Lower lobe of right lung (tissue), 2 donors: Measurements from ENCODE around the gene PTGES. TPM values are rescaled to one million over a fixed set of nuclear protein-coding genes. Genes with fewer than 3 reads are reported as not detected.

Experiments
- ATAC-seq, 2 donors: fragments of 200-7000 bp; cut with Tn5 transposase; one replicate each; pipeline ENCODE4 v1.9.1; 2020 to 2022; ENCODE audit warnings: mild to moderate bottlenecking in 2 of 2, moderate library complexity in 2 of 2
- DNase-seq: peaks from one replicate; pipeline ENCODE4 v3.0.0-alpha.2; 2020
- H3K27ac ChIP-seq: fragments of 200-600 bp; one replicate; pipeline ENCODE4 v1.8.0; 2022
- H3K27me3 ChIP-seq: fragments of 200-600 bp; one replicate; pipeline ENCODE4 v1.8.0; 2022; ENCODE audit warnings: low read depth
- H3K36me3 ChIP-seq: fragments of 200-600 bp; one replicate; pipeline ENCODE4 v1.8.0; 2022; ENCODE audit warnings: mild to moderate bottlenecking
- H3K4me1 ChIP-seq: fragments of 200-600 bp; one replicate; pipeline ENCODE4 v1.8.0; 2022
- H3K4me3 ChIP-seq: fragments of 200-600 bp; one replicate; pipeline ENCODE4 v1.8.0; 2022; ENCODE audit warnings: mild to moderate bottlenecking
- H3K9me3 ChIP-seq: fragments of 200-600 bp; one replicate; pipeline ENCODE4 v1.8.0; 2022
- intact Hi-C: fragments of 100-400 bp; cut with DNase I; formaldehyde crosslinking; loops from one replicate; pipeline ENCODE4 v1.11.0; 2022
- total RNA-seq: library from RNA; stranded (reverse); fragmentation: NEBNext Ultra II Directional; extraction: Animal tissue kit (Norgen Biotek cat#: 25700); gene quantifications from one replicate; pipeline ENCODE4 v1.2.1, GENCODE V29; 2021
- TF ChIP-seq, protein P1 (sequence below): fragments of 200-600 bp; IDR thresholded peaks from one replicate; pipeline ENCODE4 v1.8.0; 2022; ENCODE audit warnings: antibody characterized with exemption, mild to moderate bottlenecking
- donor health status: DM: no; HTN: yes; CAD: no; lungs with severe emphysema.

The PTGES gene
- total RNA-seq, 1 donor from 2014 or later, result 3.9 TPM

DNA sequence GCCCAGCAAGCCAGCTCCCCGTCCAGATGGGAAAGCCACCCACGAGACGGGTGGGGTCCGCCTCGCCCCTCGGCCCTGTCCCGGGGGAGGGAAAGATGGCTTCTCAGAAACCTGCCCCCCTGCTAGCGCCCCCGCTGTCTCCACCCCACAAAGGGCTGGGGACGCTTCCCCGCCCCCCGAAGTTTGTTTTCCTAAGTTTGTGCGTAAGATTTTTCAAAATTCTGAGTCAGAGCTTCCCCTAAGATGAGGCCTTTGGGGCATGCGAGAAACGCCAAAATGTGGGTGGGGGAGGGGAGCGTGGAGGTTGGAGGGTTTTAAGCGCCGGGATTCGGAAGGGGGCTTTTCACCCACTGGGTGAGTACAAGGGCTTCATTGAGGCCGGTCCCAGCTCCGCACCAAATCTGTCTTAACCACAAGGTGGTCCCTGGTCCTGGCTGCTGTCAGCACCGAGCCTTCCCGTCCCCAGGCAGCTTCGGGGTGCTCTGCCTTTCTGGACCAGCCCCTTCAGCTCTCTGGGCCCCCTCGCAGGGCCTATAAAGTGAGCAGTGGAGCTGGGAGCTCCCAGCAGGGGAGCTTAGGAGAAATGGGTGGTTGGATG, 55.1 kb downstream of the PTGES start:
- intact Hi-C loops, result no loop called here
- peaks cover 30% of the 10 kb centered on the region for H3K27me3 ChIP-seq
- no peaks in the 10 kb centered on the region for H3K9me3 ChIP-seq
- TF ChIP-seq, protein P1, sequence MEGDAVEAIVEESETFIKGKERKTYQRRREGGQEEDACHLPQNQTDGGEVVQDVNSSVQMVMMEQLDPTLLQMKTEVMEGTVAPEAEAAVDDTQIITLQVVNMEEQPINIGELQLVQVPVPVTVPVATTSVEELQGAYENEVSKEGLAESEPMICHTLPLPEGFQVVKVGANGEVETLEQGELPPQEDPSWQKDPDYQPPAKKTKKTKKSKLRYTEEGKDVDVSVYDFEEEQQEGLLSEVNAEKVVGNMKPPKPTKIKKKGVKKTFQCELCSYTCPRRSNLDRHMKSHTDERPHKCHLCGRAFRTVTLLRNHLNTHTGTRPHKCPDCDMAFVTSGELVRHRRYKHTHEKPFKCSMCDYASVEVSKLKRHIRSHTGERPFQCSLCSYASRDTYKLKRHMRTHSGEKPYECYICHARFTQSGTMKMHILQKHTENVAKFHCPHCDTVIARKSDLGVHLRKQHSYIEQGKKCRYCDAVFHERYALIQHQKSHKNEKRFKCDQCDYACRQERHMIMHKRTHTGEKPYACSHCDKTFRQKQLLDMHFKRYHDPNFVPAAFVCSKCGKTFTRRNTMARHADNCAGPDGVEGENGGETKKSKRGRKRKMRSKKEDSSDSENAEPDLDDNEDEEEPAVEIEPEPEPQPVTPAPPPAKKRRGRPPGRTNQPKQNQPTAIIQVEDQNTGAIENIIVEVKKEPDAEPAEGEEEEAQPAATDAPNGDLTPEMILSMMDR, result no peak
- peak overlapping the region; percentile 45 for H3K4me3 ChIP-seq
- H3K36me3 ChIP-seq, result no peaks in the 10 kb centered on the region
- no peak for ATAC-seq
- H3K4me1 ChIP-seq, result peaks cover 24% of the 10 kb centered on the region
- DNase-seq, result no peak
- H3K27ac ChIP-seq, result peak overlapping the region; percentile 65

DNA sequence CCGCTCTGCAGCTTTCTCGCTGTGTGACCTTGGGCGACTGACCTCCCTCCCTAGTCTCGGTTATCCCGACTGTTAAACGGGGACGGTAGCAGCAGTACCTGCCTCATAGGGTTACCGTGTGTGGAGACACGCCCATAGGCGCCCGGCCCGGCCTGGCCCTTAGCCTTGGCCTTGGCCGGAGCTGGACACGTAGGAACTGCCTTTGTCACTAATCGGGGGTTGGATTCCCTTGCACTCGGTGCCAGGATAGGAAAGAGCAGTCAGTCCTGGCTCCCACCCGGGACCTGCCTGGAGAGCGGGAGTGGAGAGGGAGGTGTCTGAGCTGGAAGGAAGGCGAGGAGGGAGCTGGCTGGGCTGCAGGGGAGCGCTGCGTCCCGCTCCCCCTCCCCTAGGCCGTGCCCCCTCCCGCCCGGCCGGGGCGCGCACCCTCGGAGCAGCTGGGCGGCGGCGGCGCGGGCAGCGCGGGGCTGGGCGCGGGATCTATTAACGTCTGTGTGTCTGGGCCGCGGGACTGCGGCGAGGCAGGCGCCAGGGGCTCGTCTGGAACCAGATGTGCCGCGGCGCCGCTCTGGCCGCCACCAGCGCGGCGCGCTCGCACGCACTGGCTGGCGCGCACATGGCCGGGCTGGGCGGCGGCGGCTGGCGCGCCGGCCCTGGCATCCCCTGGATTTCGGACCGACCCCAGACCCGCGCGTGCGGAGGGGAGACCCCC, 55.7 kb downstream of the PTGES start:
- no peaks in the 10 kb centered on the region for H3K36me3 ChIP-seq
- peak overlapping the region; percentile 65 for H3K27ac ChIP-seq
- TF ChIP-seq, protein P1, result no peak
- ATAC-seq, result peak; percentile 47 to 53
- H3K4me1 ChIP-seq, result peaks cover 19% of the 10 kb centered on the region
- H3K27me3 ChIP-seq, result peaks cover 30% of the 10 kb centered on the region
- H3K4me3 ChIP-seq, result peak overlapping the region; percentile 45
- intact Hi-C loops, result no loop called here
- H3K9me3 ChIP-seq, result no peaks in the 10 kb centered on the region
- no peak for DNase-seq

DNA sequence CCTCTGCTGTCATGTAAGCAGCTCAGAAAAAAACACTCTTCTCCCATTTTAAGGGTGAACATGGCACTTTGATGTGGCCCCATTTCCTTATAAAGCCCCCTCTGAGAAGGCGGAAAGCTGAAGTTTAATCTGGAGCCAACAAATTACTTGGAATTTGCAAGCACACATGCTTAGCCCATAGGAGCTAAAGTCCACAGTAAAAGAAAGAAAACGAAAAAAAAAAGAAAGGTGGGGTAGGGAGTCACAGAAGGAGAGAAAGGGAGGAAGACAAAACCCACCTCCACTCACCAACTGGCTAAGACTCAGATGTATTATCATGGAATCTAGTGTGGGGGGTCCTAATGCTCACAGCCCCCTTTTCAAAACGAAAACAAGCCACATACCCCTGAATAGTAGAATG, 57.0 kb downstream of the PTGES start:
- H3K4me3 ChIP-seq, result no peak overlapping the region
- intact Hi-C loops, result no loop called here
- H3K4me1 ChIP-seq, result peaks cover 19% of the 10 kb centered on the region
- H3K27me3 ChIP-seq, result peaks cover 30% of the 10 kb centered on the region
- H3K36me3 ChIP-seq, result no peaks in the 10 kb centered on the region
- no peak for ATAC-seq
- H3K9me3 ChIP-seq, result no peaks in the 10 kb centered on the region
- TF ChIP-seq, protein P1, result no peak
- no peak for DNase-seq
- H3K27ac ChIP-seq, result no peak overlapping the region

DNA sequence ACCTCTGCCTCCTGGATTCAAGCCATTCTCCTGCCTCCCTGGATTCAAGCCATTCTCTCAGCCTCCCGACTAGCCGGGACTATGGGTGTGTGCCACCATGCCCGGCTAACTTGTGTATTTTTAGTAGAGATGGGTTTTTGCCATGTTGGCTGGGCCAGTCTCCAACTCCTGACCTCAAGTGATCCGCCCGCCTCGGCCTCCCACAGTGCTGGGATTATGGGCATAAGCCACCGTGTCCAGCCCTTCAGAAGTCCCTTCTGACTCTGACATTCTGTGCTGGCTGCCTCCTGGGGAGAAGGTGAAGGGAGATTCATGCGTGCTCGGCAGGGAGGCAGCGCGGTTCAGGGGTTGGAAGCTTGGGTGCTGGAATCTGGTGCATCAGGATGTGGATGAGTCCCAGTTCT, 58.6 kb downstream of the PTGES start:
- Histone ChIP-seq H3K4me3 (no peak overlapping the region), H3K4me1 (peaks cover 19% of the 10 kb centered on the region), H3K9me3 (no peaks in the 10 kb centered on the region), H3K27ac (no peak overlapping the region), H3K27me3 (peaks cover 30% of the 10 kb centered on the region), H3K36me3 (no peaks in the 10 kb centered on the region)
- ATAC-seq, result no peak
- DNase-seq, result no peak
- intact Hi-C loops, result no loop called here
- TF ChIP-seq, protein P1, result no peak

DNA sequence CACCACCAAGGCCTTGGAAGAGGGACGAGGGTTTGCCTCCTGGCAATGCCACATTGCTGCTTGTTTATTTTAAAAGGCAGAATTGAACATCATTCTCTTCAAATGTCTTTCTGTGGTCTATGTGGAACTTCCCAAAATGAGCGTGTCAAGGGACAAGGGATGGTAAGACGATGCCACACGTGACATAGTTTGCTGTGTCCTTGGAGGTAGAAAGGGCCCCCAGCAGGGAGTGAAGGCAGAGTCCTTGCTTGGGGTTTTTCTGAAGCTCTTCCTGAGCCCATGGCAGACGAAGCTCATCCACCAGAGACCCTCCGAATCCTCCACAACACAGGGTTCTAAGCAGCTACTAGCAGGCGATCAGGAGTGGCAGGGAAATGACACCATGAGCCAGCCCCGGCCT, 59.1 kb downstream of the PTGES start:
- H3K27me3 ChIP-seq, result peaks cover 27% of the 10 kb centered on the region
- TF ChIP-seq, protein P1, result no peak
- ATAC-seq (no peak), DNase-seq (no peak)
- no peak overlapping the region for H3K4me3 ChIP-seq
- H3K4me1 ChIP-seq, result peaks cover 19% of the 10 kb centered on the region
- intact Hi-C loops, result no loop called here
- H3K27ac ChIP-seq, result no peak overlapping the region
- no peaks in the 10 kb centered on the region for H3K36me3 ChIP-seq
- no peaks in the 10 kb centered on the region for H3K9me3 ChIP-seq
